GM19395 (cell line): Measurements from ENCODE around the gene ASPG.

ENCODE experiments used
- ATAC-seq: cut with Tn5 transposase; IDR thresholded peaks from one replicate; pipeline ENCODE4 v1.9.1; 2021; ENCODE audit warnings: mild to moderate bottlenecking, moderate library complexity; ENCODE audit not compliant: unreplicated experiment

The ASPG gene

DNA sequence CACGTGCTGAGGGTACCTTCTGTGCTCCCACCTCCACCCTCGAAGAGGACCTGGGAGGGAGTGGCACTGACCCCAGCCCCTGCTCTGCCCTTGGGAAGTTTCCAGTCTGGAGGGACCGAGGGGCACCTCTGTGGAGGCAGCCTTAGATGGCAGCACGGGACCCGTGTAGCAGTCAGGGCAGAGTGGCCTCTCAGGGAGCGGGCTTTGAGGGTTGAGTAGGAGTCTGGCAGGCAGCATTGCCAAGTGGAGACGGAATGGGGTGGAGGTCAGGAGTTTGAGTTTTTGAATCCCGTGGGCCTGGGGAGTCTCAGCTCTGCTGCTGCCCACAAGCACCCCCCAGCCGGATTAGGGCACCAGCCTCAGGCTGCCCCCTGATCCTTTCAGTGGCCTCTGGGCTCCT lies 74.5 kb downstream of the ASPG start:
- ATAC-seq = no peak

DNA sequence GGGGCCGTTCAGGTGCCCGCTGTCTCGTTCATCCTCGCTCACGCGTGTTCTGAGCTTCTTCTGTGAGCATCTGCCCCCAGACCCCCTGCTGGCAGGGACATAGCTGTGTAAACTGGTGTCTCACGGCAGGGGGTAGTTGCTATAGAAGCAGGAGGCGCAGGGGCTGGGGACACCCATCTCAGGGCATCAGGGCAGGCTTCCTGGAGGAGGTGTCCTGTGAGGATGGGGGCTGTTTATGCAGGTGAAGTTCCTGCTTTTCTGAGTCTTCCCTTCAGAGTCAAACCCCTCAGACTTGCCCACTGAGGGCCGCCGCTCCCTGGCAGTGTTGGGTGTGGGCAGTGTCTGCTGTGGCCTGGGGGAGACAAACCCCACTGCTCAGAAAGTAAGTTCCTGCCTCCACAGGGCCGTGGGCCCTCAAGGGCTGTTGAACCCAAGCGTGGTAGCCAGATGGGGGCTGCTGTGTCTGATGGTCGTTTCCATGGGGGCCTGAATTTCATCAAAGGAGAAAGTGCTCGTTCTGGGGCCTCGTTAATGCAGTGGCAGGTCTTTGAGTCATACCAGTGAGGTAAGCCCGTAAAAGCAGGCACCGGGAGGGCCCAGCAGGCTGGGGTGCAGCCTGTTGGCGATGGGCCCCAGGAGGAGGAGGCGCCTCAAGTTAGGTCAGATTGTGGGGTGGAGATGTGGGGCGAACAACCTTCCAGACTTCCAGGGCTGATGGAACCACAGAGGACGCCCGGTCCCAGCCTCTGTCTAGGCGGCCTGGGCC lies 76.3 kb downstream of the ASPG start:
- ATAC-seq = no peak

DNA sequence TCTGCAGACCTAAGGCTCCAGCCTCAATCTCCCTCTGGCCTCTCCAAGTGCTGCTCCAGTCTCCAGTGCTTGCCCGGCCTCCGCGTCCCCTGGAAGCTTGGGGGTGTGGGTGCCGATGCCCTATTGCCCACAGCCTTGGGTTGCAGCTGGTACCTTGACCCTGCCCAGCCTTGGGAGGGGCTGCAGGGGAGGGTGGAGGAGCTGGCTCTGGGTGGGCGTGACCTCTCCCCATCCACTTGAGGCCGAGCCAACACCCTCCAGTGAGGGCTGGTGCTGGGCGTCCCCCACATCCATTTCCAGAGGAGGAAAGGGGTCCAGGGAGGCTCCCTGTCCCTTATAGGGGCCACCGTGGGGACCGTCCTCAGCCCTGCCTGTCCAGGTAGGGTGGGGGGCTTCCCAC lies 77.0 kb downstream of the ASPG start:
- ATAC-seq = no peak

DNA sequence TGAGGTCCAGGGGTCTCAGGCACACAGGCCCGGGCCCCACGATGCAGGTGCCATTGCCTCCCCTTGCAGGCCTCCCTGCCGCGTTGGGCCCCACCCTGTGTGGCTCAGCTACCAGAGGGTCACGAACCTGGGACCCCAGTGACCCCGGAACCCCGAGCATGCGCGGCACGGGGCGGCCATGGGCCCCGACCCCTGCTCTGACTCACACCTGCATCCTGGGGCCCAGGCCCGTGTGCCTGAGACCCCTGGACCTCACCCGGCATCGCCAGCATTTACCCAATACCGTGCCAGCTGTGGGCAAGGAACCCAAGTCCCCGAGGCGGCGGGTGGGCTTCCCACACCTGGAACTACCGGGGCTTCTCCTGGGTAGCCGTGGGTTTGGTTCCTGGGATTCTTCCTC lies 78.0 kb downstream of the ASPG start:
- ATAC-seq = no peak

DNA sequence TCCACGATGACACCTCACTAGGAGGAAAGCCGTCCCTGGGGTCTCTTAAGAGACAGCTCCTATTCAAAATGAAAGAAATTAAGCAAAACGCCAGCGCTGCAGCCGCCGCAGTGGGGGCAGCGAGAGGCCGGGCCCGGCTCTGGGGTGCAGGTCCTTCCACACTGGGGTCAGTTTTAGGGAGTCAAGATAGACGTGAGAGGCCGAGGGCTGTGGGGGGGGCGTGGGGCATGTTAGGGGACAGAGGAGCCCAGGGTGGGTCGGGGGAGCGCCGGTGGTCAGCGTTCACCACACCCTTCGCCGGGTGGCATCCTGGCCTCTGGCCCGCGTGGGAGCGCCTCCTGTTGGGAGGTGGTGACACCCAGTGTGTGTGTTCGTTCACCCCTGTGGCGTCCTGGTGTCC lies 78.5 kb downstream of the ASPG start:
- no peak for ATAC-seq

DNA sequence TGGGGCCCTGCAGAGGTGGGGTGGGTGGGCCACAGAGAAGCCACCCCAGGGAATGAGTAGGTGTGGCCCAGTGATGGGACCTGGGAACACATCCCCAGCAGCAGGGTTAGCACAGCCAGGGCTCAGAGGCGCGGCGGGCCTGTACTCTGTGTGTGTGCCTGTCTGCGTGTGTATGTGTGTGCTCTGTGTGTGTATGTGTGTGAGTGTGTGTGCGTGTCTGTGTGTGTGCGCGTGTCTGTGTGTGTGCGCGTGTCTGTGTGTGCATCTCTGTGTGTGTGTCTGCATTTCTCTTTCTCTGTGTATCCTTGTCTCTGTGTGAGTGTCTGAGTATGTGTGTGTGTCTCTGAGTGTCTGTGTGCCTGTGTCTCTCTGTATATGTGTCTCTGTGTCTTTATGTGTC lies 79.0 kb downstream of the ASPG start:
- ATAC-seq = no peak
